Kidney epithelial cell (primary cell): Measurements from ENCODE around the gene VGF. TPM values are rescaled to one million over a fixed set of nuclear protein-coding genes. Genes with fewer than 3 reads are reported as not detected.
A peak's percentile ranks its signal among the peaks of the same experiment; 100 is the strongest.
"Not testable (repeated sequence)": the region's sequence is repeated elsewhere in the genome, so short reads cannot be mapped to it uniquely, and the experiment has no call there.

Source experiments
- DNase-seq: peaks from one replicate; pipeline ENCODE4 v3.0.0-alpha.2; 2010; ENCODE audit warnings: low read depth
- H3K27me3 ChIP-seq: 2 replicates; pipeline ENCODE4 v1.6.0; 2011; ENCODE audit warnings: low read length; ENCODE audit not compliant: control insufficient read depth, insufficient read depth
- H3K36me3 ChIP-seq: 2 replicates; pipeline ENCODE4 v1.5.1; 2011; ENCODE audit warnings: low read length; ENCODE audit not compliant: control insufficient read depth, insufficient read depth
- H3K4me3 ChIP-seq: 2 replicates; pipeline ENCODE4 v1.5.1; 2011; ENCODE audit warnings: low read depth, mild to moderate bottlenecking, control low read depth, low read length
- CTCF ChIP-seq: IDR thresholded peaks from 2 replicates; pipeline ENCODE4 v1.5.1; 2011; ENCODE audit warnings: mild to moderate bottlenecking, moderate library complexity, low read length, control low read depth, inconsistent platforms; ENCODE audit not compliant: insufficient read depth, poor library complexity, severe bottlenecking
- total RNA-seq: library from RNA; depleted of rRNA; stranded (reverse); fragments of >200 nt; gene quantifications from 2 replicates; pipeline ENCODE4 v1.2.3, GENCODE V29; 2015

VGF gene
- total RNA-seq, 1 donor from 2014 or later, result 17.8 TPM

- no peak for DNase-seq
- TF ChIP-seq CTCF, result no peak
Observed at GRCh38 chr7:101140339-101140699, 25.1 kb downstream of the VGF start.

GRCh38 chr7:101138213-101138870 is 27.0 kb downstream of the VGF start:
- DNase-seq, result peak; percentile 91
- Histone ChIP-seq H3K36me3 (no peaks in the 10 kb centered on the region), H3K4me3 (no peak overlapping the region), H3K27me3 (no peaks in the 10 kb centered on the region)
- peak; percentile 93 for TF ChIP-seq CTCF

More at GRCh38 chr7:101140339-101140699, 25.1 kb downstream of the VGF start:
- Histone ChIP-seq H3K36me3 (no peaks in the 10 kb centered on the region), H3K4me3 (no peak overlapping the region), H3K27me3 (no peaks in the 10 kb centered on the region)

DNA sequence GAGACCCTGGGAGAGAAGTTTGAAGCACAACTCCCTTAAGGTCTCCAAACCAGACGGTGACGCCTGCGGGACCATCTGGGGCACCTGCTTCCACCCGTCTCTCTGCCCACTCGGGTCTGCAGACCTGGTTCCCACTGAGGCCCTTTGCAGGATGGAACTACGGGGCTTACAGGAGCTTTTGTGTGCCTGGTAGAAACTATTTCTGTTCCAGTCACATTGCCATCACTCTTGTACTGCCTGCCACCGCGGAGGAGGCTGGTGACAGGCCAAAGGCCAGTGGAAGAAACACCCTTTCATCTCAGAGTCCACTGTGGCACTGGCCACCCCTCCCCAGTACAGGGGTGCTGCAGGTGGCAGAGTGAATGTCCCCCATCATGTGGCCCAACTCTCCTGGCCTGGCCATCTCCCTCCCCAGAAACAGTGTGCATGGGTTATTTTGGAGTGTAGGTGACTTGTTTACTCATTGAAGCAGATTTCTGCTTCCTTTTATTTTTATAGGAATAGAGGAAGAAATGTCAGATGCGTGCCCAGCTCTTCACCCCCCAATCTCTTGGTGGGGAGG is 27.6 kb downstream of the VGF start:
- Histone ChIP-seq H3K36me3 (no peaks in the 10 kb centered on the region), H3K27me3 (no peaks in the 10 kb centered on the region), H3K4me3 (no peak overlapping the region)
- DNase-seq, result no peak
- no peak for TF ChIP-seq CTCF

GRCh38 chr7:101134399-101134980 is 30.9 kb downstream of the VGF start:
- H3K36me3 ChIP-seq, result no peaks in the 10 kb centered on the region

DNA sequence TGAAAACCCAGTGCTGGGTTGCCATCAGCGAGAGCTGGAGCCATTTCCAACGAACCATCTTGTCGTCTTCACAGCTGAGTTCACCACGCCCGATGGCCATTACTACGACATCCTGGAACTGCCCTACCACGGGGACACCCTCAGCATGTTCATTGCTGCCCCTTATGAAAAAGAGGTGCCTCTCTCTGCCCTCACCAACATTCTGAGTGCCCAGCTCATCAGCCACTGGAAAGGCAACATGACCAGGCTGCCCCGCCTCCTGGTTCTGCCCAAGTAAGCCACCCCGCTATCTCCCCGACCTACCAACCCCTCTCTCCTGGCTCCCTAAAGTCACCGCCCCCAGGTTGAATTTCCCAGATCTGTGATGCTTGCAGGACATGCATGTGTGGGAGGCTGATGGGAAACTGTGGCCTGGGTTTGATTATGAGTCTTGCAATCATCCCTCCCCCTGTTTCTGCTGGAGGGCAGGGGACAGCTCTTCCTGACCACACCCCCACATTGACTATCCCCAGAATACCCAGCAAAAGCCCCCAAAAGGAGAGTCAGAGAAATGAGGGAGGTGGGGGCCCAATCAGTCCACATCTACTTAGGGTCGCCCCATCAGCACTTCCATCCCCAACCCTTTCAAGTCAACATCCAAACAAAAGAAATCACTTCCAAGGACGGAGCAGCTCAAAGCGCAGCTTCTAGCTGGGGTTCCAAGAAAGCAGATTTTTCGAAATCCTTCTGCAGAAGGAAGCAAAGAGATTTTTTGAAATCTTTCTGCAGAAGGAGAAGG is 31.6 kb downstream of the VGF start:
- Histone ChIP-seq H3K4me3 (no peak overlapping the region), H3K36me3 (no peaks in the 10 kb centered on the region)

More at GRCh38 chr7:101134399-101134980, 30.9 kb downstream of the VGF start:
- no peak for TF ChIP-seq CTCF
- DNase-seq, result no peak
- H3K4me3 ChIP-seq, result no peak overlapping the region
- H3K27me3 ChIP-seq, result no peaks in the 10 kb centered on the region

GRCh38 chr7:101132626-101133600 is 32.5 kb downstream of the VGF start:
- not testable (repeated sequence) for H3K27me3 ChIP-seq, DNase-seq, H3K36me3 ChIP-seq, H3K4me3 ChIP-seq

More for the DNA sequence above, 31.6 kb downstream of the VGF start:
- DNase-seq, result no peak
- H3K27me3 ChIP-seq, result no peaks in the 10 kb centered on the region
- no peak for TF ChIP-seq CTCF
